NCI-H1436 (cell line): ENCODE results near the gene LIX1.
"Not testable (repeated sequence)": the region's sequence is repeated elsewhere in the genome, so short reads cannot be mapped to it uniquely, and the experiment has no call there.

Source experiments
- DNase-seq: peaks from one replicate; lab custom pipeline; 2025; lab: John Stamatoyannopoulos, UW

The LIX1 gene

DNA sequence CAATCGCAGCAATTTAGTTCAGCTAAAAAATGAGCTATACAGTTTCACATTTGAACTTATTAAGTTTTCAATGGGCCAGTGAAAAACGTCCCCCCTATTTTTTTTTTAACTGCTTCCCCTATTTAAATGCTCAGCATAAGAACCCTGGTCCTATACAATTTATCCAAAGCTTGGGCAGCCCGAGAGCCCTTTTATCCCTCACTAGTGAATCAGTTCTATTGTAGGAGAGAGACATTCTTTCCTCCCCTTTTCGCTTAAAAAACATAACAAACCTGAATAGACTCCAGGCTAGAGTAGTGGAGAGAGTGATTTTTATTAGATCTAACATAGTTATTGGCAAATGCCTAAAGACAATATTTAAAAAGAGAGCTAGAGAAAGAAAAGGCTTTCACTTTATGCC lies 1.4 kb downstream of the LIX1 start:
- no peak for DNase-seq

DNA sequence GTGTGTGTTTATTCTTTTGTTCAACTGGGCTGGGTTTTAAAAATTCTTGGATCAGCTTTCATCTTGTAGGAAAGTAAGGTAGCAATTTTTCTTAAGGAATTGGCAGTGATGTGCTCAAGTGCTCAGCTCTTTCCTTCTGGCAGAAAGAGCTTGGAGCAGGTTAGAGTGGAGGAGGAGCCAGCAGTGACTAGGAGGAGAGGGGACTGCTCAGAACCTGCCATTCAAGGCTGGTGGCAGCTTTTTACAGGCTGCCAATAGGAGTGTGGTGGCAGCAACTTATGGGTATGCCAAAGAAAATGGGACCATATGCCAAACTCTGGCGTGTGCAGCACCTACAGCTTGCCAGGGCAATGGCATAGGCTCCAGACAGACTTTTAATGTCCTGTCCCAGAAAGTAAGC lies 2.2 kb downstream of the LIX1 start:
- not testable (repeated sequence) for DNase-seq

DNA sequence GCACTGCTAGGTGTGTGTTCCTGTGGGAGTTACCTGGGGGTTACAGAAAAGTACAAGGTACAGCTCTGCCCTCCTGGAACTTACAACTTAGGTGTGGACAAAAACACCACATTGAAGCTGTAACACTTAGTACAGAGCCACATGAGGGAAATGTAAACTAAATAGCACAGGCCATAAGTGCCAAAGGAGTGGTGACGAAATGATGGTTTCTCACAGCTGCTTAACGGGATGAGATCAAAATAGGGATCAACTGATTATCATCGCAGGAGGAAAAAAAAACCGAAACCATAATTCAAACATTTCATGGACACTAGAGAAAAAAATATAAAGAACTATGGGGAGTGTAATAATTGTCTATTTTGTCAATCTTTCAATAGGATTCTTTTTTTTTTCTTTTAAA lies 5.9 kb downstream of the LIX1 start:
- no peak for DNase-seq

DNA sequence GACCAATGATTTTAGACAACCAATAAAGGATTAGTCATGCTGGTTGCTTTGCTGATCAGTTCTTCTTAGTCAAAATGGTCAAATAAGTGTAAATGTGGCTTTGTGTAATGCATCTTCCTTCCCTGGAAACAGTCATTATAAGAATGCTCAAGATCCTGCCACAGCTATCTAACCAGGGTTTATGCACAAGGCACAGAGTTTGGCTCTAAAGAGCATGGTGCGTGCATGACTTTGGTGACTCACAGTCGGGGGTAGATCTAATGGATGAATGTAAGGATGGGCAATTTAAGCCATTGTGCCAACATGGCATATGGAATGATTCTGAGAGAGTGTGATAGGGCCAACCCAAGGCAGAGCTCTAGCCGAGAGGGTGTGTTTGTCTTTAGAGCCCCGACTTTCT lies 6.5 kb downstream of the LIX1 start:
- no peak for DNase-seq

DNA sequence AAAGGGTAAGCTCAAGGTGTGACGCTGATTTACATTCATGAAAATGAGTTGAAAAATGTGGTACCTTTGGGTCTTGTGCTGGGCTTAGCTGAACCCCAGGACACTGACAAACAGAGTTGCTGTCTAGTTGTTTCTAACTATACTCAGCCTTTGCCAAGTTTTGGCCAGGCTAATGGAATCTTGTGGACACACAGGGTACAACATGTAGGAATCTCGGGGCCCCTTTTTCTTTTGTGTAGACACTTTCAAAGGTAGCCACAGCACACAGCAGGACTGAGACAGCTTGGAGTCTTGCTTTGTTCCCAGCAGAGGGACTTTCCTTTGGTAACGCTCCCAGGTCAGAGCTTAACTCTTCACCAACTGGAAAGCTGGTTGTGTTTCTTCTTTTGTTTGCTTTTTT lies 7.8 kb downstream of the LIX1 start:
- DNase-seq: no peak

DNA sequence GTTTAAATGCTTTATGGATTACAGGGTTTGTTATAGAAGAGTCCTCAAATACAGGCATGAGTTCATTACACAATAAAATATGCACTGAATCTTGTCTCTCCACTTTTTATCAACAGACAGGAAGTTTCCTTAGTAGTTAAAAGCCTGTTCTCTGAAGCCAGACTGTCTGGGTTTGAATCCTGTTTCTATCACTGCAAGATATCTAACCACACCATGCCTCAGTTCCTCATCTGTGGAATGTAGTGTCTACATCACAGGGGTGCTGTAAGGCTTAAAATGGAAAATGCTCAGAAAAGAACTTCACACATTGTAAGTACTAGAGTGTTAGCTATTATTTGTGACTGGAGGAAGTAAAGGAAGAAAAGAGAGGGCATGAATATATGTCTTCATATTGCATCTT lies 9.3 kb downstream of the LIX1 start:
- no peak for DNase-seq

DNA sequence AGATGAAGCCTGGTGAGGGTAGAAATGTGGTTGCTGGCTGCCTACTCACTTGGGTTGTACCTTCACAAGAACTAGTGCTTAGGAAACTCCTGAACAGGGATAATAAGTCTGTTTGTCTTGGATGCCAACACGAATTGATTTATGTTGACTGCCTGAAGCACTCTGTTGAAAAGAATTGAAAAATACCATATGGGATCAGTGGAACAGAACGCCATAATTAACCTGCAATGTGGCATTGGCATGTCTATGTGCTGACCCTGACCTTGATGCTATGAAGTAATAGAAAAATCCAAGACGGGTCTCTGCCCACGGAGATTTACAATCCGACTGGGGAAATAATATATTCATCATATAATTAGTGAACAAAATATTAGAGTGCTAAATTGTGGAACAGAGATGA lies 10.5 kb downstream of the LIX1 start:
- DNase-seq: no peak

DNA sequence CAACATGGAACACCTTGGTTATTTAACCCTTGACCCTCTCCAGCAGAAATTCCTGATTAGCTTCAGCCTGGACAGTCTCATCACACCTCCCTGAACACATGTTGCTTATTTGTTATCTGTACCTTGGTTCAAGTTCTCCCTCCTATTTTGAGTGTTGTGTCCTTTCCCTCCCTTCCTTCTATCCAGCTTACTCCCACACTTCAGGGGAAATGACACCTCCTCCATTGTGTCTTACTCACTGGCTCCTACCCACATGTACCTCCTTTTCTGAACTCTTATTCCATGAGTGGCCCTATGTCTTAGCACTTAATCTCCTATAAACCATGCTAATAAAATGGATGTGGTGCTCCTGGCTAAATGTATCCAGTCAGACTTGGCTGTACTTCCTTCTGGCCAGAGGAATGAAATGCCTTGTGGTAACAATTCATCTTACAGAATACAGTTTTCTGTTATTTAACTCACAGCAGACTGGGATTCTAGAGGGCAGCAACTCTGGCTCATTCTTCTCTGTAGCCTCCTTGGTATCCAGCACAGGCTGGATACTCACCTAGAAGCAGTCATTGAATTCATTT lies 11.2 kb downstream of the LIX1 start:
- DNase-seq: no peak

DNA sequence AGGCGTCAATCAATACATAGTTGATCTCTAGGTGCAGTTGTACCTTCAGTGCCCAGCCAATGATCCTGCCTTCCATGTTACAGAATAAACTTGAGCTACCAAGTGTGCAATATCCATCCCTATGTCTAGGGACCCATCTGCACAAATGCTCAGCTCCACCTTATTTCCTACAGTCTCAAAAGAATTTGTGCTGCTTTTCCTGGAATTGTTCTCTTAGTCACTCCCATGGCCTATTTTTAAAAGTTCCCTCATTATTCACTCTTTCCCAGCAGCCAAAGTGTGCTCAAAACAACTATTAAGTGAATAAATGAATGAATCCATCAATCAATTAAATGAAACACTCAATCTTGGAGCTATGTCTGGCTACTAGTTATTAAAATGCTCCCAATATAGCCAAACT lies 14.7 kb downstream of the LIX1 start:
- no peak for DNase-seq

DNA sequence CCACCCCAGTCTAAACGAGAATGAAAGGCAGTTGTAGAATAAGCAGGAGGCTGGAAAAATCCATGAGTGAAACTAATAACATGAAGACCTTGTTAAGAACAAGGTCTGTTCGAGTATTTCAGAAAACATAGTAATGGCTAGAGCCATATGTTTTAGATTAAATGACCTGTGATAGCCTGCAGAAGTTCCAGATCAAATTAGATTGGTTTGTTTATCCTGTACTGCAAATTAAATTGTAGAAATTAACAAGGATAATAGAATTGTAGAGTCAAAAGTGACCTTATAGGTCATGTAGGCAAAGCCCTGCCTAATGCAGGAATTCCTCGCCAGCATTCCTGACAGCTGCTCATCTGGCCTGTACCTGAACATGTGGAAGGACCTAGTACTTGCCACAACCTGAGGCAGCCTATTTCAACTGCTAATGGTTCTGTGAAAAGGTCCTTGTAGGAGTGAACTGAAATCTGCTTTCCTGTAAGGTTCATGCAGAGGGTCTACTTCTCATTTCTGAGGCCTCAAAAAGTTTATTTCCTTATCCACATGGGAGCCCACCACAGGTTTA lies 17.2 kb downstream of the LIX1 start:
- DNase-seq: no peak

DNA sequence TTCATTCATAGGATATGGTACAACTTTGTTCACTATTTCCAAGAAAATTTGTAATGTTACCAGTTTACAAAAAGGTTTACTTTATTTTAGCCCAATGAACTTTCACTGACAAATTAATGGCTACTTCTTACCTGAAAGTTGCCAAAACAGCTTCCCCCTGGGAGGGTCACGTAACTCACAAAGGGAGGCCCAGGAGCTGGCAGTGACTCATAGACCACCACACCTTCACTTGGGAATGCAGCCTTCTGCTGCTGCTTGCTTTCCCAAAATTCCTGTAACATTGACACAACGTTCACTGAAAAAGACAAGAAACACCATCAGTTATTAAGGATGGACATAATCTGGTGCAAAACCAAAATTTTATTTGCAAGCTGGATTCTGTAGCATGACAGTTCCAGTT lies 18.1 kb downstream of the LIX1 start:
- no peak for DNase-seq

DNA sequence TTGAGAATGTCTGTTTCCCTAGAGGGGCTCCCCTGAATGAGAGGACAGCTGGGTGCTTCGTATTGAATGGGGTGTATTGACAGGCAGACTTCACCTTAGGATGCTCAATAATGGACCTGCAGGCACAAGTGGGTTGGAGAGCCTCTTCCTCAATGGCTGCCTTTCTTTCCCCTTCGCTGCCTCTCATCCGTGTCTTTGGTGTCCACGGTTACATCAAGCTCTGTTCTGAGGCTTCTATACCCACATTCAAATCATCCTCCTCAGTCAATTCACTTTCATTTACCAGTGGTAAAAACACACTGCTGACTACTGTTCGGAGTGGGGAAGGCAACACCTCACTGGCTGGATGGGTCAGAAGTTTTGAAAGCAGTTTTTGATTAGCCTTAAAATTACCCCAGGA lies 20.6 kb downstream of the LIX1 start:
- no peak for DNase-seq

DNA sequence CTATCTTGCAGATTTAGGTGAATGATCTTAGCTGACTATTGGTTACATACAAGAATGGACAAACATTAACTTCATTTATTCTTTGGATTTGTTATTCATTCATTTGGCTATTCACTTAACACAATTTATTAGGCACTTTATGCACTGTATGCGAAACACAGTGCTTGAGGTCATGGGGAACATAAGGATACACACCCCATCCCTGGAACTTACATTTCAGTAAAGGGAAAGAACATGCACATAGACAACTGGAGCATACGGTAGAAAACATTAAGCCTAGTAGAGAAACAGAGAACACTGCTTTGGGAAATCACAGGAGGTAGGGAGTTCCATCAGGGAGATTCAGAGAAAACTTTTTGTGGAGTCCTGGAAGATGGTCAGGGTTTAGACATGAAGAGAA lies 22.2 kb downstream of the LIX1 start:
- no peak for DNase-seq

DNA sequence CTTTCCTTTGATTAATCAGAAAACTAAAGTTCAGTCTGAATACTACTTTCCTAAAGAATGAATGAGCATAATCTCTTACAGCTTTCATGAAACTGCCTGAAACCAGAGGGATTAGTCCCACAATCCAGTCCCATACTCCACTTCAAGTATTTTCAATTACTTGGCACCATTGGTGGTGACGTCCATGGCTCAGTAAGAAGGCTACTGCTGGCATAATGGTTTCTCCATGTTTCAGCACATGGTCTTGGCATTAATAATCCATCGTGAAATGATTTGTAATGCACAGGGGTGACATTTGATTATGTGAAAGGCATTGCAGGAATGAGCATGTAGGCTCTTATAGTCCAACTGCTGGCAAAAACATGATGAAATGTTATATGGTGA lies 23.4 kb downstream of the LIX1 start:
- DNase-seq: no peak

DNA sequence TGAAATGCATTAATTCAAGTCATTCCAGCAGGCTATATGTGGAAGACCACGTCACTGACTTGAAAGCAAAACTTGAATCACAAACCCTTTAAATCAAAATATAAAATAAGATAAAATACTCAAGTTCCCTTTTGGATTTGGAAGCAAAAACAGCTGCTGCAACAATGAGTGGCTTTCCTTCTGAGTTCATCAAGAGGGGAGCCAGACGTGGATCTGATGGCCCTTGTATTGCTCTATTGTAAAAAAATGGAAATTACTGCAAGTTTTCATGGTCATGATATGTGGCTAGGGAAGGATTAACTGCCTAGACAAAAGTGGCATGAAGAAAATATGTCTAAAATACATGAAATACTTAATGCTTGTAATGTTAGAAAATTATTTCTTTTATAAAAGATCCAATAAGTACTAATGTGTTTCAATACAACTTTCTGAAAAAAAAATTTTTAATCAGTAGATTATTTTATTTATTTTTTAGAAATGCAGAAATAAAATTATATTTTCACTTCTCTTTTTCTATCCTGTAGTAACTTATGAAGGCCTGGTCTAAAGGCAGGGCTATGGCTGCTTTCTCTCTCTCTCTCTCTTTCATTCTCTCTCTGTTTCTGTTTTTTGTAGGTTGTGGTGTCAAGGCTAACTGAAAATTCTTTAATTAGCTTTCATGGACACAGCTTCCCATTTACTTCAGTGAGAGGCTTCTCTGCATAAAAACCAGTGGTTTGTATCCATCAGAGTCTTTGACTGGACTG lies 24.0 kb downstream of the LIX1 start:
- no peak for DNase-seq

DNA sequence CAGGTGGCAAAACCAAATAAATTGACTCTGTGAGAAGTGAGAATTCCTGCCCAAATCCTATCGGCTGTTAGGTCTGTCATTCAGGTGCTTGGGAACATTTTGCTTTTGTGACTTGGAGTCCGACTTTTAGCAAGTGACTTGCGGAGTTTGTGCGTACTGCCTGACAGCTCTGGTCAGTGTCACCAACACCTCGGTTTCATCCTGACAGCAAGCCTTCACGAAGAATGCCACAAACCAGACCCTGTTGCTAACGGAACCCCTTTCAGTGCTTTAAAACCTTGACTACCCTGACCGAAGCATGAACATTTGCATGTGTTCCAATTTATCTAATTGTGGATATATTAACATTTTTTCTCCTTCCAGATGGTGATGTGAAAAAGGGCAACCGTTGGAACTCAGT lies 26.5 kb downstream of the LIX1 start:
- DNase-seq: no peak

DNA sequence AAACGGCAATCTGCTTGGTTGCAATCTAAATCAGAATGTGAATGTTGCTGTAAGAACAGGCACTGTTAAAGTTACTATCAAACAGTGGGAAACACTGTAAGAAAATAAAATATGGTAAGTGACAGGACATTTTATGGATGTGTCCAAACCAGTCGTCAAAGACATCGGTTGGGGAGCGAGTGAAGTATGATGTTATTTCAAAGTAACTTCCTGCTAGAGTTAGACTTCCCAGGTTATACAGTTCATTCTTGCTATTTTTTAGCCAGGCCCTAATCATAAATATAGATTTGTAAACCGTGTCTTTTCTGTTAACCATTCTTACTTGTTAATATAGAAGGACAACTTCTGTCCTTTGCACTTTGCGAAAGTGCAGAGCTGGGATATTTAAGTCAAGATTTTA lies 30.2 kb downstream of the LIX1 start:
- DNase-seq: no peak

DNA sequence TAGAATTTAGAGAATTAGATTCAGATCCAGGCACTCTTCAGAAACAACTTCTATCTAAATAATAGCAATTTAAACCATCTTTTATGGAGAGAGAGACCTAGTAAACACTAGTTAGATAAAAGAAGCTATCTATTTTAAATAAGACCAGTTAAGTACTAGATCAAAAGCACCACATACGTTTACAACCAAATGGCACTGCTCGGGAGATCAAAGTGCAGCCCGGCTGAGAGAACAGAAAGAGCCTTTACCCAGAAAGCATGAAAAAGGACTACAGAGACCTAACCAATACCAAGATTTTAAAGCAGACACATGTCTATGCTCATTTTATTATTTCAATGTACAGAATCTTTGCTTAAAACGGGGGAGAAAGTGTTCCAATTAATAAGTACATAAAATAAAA lies 30.8 kb downstream of the LIX1 start:
- DNase-seq: no peak

DNA sequence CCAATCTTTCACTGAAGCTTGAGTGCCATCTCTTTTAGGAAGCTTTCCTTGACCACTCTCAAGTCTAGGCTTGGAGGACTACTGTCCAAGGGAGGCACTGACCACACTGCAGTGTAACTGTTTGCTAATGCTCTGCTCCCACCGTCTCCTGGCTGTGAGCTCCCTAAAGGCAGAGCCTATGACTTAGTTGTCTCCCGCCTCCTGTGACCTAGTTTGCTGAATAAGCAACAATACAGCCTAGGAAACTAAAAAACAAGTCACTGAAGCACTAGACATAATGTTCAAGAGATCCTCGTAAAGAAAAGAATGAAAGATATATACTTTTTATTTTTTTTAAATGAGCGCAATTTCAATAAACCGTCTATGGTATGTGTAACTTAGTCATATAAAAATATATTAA lies 31.4 kb downstream of the LIX1 start:
- DNase-seq: no peak

DNA sequence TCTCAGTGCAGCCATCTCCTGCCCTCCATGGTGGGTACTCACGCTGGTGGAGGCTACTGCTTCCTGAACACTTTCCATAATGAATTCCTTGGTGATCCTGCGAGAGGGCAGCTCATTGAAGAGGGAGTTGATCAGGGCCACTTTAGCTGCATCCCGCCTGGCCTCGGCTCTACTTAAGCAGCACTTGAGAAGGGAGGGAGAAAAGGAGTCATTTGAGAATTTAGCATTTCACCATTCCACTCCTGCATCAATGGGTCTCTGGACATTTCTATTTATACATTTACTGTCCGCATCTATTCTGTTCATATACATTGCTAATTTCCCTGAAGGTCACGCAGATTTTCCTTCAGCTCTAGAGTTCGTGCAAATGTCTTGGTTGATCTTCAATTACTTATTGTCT lies 35.1 kb downstream of the LIX1 start:
- no peak for DNase-seq

DNA sequence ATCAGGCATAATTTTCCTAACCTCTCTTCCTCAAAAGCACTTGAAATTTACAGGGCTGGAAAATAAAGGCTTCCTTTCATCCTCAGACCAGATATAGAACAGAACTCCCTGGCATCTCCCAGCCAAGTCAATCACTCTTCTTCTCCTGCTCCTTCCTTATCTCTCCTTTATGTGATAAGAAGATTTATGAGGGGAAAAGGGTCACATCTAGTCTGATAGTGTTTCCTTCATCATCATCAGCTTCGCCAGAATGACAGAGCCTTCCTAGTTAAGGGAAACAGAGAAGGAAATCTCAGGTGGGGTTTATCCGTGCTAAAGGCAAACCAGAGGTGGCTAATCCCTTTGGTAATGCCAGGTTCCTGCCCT lies 36.2 kb downstream of the LIX1 start:
- no peak for DNase-seq

DNA sequence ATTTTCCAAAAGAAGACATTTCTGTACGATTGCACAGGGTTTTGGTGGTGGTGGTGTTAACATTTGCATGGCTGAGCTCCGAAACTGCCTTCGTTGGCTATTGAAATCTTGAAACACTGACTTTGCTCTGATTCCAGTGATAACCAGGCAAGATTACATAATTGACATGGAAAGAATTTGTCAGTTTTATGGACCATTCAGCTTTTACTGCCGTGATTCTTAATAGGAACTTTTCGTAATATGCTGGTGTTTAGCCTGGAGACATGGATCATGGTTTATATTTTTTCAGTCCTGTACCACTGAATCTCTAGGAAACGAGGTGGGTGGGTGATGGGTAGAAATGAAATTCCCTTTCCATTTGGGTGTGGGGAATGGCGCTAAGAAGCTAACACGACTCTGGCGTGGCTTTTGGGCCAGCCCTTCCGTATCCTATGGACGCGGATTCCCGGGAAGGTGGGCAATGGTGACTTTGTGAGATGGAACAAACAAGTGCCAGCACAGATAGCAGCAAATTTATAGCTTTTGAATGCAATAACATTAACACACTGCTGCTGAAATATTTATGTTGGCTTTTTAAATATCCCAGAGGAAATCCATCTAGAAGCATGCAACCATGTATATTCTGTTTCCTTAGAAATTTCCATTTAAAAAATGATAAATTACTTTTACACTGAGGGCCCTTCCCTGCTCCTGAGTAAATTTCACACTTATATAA lies 36.8 kb downstream of the LIX1 start:
- DNase-seq: no peak

DNA sequence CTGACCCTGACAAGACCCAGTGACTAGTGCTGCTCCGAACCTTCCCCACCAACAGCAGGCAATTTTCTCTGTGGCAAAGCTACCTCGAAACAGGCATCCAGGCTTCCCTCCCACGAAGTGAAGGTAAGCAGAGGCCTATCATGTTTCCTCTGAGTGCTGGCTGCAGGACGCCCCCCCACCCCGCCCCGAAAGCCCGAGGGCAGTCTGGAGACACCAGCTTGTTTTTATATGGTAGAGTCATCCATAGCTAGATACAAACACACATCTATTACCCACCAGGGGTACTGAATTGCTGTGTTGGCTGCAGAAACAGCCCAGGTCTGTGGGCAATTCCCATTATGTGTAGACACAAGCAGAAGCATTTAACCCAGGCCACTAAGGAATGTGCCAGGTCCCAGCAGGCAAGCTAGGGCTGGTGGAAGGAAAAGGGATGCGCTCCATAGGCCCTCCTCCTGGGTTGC lies 40.4 kb downstream of the LIX1 start:
- no peak for DNase-seq
